ENCODE measurements around the gene RAB25.
A peak's percentile ranks its signal among the peaks of the same experiment; 100 is the strongest.

RAB25 gene

DNA sequence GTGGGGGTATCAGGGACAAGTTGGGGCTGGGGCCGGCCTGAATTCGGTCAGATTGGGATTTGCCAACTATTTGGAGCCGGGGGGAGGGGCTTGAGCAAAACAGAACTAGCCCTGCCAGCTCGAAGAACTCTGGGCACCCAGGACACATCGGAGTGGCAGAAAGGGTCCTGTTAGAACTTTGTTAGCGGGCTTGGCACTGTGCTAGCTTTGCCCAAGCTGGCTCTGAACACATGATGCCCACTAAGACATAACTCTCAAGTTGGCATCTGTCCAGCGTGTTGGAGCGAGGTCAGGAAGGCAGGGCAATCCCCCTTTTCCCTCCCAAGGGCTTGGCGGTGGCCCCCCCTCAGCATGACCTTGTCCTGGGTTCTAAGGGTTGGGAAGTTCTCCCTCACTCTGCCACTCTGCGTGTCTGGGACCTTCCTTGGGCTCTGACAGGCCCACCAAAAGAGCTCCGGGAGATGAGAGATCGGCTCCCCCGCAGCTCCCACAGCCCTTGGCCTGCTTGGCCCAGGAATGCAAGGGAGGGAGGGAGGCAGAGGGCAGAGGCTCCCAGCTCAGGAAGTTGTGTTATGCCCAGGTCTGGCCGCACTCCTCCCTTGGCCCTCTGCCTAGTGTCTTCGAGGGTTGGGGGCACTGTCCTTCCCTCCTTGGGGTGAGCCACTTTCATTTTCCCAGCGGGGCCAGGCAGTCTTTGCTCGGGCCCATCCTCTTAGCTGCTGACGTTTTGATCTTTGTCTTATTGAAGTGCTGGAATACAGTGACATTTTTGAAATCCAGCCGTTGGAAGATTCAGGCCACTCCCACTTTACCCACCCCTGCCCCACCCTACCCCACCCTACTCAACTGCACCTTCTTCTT, 54.8 kb downstream of the RAB25 start (continued):
- TF ChIP-seq, protein P1, sequence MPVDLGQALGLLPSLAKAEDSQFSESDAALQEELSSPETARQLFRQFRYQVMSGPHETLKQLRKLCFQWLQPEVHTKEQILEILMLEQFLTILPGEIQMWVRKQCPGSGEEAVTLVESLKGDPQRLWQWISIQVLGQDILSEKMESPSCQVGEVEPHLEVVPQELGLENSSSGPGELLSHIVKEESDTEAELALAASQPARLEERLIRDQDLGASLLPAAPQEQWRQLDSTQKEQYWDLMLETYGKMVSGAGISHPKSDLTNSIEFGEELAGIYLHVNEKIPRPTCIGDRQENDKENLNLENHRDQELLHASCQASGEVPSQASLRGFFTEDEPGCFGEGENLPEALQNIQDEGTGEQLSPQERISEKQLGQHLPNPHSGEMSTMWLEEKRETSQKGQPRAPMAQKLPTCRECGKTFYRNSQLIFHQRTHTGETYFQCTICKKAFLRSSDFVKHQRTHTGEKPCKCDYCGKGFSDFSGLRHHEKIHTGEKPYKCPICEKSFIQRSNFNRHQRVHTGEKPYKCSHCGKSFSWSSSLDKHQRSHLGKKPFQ (tag by site-specific recombination; IDR thresholded peaks at IDR 0.05) = no peak
- TF ChIP-seq ZBTB7A (tag by site-specific recombination; IDR thresholded peaks at IDR 0.05; ENCODE audit: low read depth) (no peak), ZNF24 (tag by site-specific recombination; IDR thresholded peaks at IDR 0.05) (no peak), ZNF354C (tag by site-specific recombination; IDR thresholded peaks at IDR 0.05; ENCODE audit: borderline replicate concordance, low read depth) (no peak), ZNF211 (tag by site-specific recombination; IDR thresholded peaks at IDR 0.05; ENCODE audit: low read depth) (no peak), ZNF768 (tag by site-specific recombination; IDR thresholded peaks at IDR 0.05) (no peak), ZEB2 (tag by site-specific recombination; IDR thresholded peaks at IDR 0.05) (no peak), ZNF302 (tag by site-specific recombination; IDR thresholded peaks at IDR 0.05; ENCODE audit: low read depth) (no peak), ZNF292 (tag by site-specific recombination; IDR thresholded peaks at IDR 0.05; ENCODE audit: borderline replicate concordance, low read depth) (no peak), ZNF558 (tag by site-specific recombination; IDR thresholded peaks at IDR 0.05) (no peak), ZFHX2 (tag by site-specific recombination; conservative IDR thresholded peaks at IDR 0.05) (peak; percentile 39), TRIM28 (IDR thresholded peaks at IDR 0.05; ENCODE audit: borderline replicate concordance, low read length) (no peak), YY2 (tag by site-specific recombination; IDR thresholded peaks at IDR 0.05) (no peak), ZIC2 (tag by site-specific recombination; IDR thresholded peaks at IDR 0.05) (no peak), ZNF624 (tag by site-specific recombination; IDR thresholded peaks at IDR 0.05) (no peak), ZNF140 (tag by site-specific recombination; IDR thresholded peaks at IDR 0.05) (no peak), KLF8 (tag by site-specific recombination; IDR thresholded peaks at IDR 0.05) (peak; percentile 64; the same call in 1 of the 2 replicates), ZNF776 (tag by site-specific recombination; IDR thresholded peaks at IDR 0.05; ENCODE audit: borderline replicate concordance) (no peak), ZNF266 (tag by site-specific recombination; IDR thresholded peaks at IDR 0.05; ENCODE audit: low read depth) (no peak), ZNF391 (tag by site-specific recombination; IDR thresholded peaks at IDR 0.05; ENCODE audit: borderline replicate concordance, low read depth) (no peak), SP7 (tag by site-specific recombination; IDR thresholded peaks at IDR 0.05) (peak; percentile 31; the same call in 1 of the 2 replicates), SP3 (tag by site-specific recombination; IDR thresholded peaks at IDR 0.05) (peak; percentile 41; the same call in 1 of the 2 replicates), ZNF521 (tag by site-specific recombination; IDR thresholded peaks at IDR 0.05) (no peak), HOXA7 (CRISPR knock-in tag; IDR thresholded peaks at IDR 0.05; ENCODE audit: borderline replicate concordance) (no peak)
- TF ChIP-seq, protein P2, sequence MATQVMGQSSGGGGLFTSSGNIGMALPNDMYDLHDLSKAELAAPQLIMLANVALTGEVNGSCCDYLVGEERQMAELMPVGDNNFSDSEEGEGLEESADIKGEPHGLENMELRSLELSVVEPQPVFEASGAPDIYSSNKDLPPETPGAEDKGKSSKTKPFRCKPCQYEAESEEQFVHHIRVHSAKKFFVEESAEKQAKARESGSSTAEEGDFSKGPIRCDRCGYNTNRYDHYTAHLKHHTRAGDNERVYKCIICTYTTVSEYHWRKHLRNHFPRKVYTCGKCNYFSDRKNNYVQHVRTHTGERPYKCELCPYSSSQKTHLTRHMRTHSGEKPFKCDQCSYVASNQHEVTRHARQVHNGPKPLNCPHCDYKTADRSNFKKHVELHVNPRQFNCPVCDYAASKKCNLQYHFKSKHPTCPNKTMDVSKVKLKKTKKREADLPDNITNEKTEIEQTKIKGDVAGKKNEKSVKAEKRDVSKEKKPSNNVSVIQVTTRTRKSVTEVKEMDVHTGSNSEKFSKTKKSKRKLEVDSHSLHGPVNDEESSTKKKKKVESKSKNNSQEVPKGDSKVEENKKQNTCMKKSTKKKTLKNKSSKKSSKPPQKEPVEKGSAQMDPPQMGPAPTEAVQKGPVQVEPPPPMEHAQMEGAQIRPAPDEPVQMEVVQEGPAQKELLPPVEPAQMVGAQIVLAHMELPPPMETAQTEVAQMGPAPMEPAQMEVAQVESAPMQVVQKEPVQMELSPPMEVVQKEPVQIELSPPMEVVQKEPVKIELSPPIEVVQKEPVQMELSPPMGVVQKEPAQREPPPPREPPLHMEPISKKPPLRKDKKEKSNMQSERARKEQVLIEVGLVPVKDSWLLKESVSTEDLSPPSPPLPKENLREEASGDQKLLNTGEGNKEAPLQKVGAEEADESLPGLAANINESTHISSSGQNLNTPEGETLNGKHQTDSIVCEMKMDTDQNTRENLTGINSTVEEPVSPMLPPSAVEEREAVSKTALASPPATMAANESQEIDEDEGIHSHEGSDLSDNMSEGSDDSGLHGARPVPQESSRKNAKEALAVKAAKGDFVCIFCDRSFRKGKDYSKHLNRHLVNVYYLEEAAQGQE (tag by site-specific recombination; IDR thresholded peaks at IDR 0.05) = peak; percentile 33; the same call in 1 of the 2 replicates
- TF ChIP-seq, protein P3, sequence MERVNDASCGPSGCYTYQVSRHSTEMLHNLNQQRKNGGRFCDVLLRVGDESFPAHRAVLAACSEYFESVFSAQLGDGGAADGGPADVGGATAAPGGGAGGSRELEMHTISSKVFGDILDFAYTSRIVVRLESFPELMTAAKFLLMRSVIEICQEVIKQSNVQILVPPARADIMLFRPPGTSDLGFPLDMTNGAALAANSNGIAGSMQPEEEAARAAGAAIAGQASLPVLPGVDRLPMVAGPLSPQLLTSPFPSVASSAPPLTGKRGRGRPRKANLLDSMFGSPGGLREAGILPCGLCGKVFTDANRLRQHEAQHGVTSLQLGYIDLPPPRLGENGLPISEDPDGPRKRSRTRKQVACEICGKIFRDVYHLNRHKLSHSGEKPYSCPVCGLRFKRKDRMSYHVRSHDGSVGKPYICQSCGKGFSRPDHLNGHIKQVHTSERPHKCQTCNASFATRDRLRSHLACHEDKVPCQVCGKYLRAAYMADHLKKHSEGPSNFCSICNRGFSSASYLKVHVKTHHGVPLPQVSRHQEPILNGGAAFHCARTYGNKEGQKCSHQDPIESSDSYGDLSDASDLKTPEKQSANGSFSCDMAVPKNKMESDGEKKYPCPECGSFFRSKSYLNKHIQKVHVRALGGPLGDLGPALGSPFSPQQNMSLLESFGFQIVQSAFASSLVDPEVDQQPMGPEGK (tag by site-specific recombination; IDR thresholded peaks at IDR 0.05) = no peak; the same call in 1 of the 2 replicates
- TF ChIP-seq, protein P4, sequence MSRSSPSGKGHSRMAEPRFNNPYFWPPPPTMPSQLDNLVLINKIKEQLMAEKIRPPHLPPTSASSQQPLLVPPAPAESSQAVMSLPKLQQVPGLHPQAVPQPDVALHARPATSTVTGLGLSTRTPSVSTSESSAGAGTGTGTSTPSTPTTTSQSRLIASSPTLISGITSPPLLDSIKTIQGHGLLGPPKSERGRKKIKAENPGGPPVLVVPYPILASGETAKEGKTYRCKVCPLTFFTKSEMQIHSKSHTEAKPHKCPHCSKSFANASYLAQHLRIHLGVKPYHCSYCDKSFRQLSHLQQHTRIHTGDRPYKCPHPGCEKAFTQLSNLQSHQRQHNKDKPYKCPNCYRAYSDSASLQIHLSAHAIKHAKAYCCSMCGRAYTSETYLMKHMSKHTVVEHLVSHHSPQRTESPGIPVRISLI (tag by site-specific recombination; IDR thresholded peaks at IDR 0.05) = no peak
- TF ChIP-seq, protein P5, sequence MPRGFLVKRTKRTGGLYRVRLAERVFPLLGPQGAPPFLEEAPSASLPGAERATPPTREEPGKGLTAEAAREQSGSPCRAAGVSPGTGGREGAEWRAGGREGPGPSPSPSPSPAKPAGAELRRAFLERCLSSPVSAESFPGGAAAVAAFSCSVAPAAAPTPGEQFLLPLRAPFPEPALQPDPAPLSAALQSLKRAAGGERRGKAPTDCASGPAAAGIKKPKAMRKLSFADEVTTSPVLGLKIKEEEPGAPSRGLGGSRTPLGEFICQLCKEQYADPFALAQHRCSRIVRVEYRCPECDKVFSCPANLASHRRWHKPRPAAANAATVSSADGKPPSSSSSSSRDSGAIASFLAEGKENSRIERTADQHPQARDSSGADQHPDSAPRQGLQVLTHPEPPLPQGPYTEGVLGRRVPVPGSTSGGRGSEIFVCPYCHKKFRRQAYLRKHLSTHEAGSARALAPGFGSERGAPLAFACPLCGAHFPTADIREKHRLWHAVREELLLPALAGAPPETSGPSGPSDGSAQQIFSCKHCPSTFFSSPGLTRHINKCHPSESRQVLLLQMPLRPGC (tag by site-specific recombination; IDR thresholded peaks at IDR 0.05) = no peak
- TF ChIP-seq, protein P6, sequence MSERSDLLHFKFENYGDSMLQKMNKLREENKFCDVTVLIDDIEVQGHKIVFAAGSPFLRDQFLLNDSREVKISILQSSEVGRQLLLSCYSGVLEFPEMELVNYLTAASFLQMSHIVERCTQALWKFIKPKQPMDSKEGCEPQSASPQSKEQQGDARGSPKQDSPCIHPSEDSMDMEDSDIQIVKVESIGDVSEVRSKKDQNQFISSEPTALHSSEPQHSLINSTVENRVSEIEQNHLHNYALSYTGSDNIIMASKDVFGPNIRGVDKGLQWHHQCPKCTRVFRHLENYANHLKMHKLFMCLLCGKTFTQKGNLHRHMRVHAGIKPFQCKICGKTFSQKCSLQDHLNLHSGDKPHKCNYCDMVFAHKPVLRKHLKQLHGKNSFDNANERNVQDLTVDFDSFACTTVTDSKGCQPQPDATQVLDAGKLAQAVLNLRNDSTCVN (tag by site-specific recombination; optimal IDR thresholded peaks at IDR 0.05) = no peak

Measured in HEK293 (cell line).